Measurements from ENCODE around the gene KLHL25.
"Not testable (repeated sequence)": the region's sequence is repeated elsewhere in the genome, so short reads cannot be mapped to it uniquely, and the experiment has no call there.

The KLHL25 gene

GRCh38 chr15:85805420-85805819 lies 10.7 kb upstream of the KLHL25 start:
- DNase-seq (ENCODE audit: low read depth), result no peak

GRCh38 chr15:85804481-85805170 lies 9.9 kb upstream of the KLHL25 start:
- TF ChIP-seq CTCF (IDR thresholded peaks at IDR 0.05; ENCODE audit: insufficient read depth, low read depth, low read length, missing control alignments), result no peak
- H3K4me3 ChIP-seq (ENCODE audit: low read length), result no peak overlapping the region
- DNase-seq (ENCODE audit: low read depth), result no peak

More at GRCh38 chr15:85805420-85805819, 10.7 kb upstream of the KLHL25 start:
- no peak overlapping the region for H3K4me3 ChIP-seq (ENCODE audit: low read length)
- TF ChIP-seq CTCF (IDR thresholded peaks at IDR 0.05; ENCODE audit: insufficient read depth, low read depth, low read length, missing control alignments), result no peak

GRCh38 chr15:85802617-85803016 lies 7.9 kb upstream of the KLHL25 start:
- H3K4me3 ChIP-seq (ENCODE audit: low read length); DNase-seq (ENCODE audit: low read depth): not testable (repeated sequence)

GRCh38 chr15:85800478-85801123 lies 5.9 kb upstream of the KLHL25 start:
- DNase-seq (ENCODE audit: low read depth), result peak; percentile 77
- peak; percentile 59 for TF ChIP-seq CTCF (IDR thresholded peaks at IDR 0.05; ENCODE audit: insufficient read depth, low read depth, low read length, missing control alignments)

GRCh38 chr15:85796371-85796770 lies 1.6 kb upstream of the KLHL25 start:
- DNase-seq (ENCODE audit: low read depth); H3K4me3 ChIP-seq (ENCODE audit: low read length): not testable (repeated sequence)

More at GRCh38 chr15:85800478-85801123, 5.9 kb upstream of the KLHL25 start:
- no peak overlapping the region for H3K4me3 ChIP-seq (ENCODE audit: low read length)

GRCh38 chr15:85795337-85796305 lies 896 bp upstream of the KLHL25 start:
- TF ChIP-seq CTCF (IDR thresholded peaks at IDR 0.05; ENCODE audit: insufficient read depth, low read depth, low read length, missing control alignments), result no peak
- peak overlapping the region; percentile 38 for H3K4me3 ChIP-seq (ENCODE audit: low read length)
- no peak for DNase-seq (ENCODE audit: low read depth)

- peak overlapping the region; percentile 66 for H3K4me3 ChIP-seq (ENCODE audit: low read length)
- TF ChIP-seq CTCF (IDR thresholded peaks at IDR 0.05; ENCODE audit: insufficient read depth, low read depth, low read length, missing control alignments), result no peak
- DNase-seq (ENCODE audit: low read depth), result peak; percentile 27
Observed at GRCh38 chr15:85793641-85794597, 806 bp downstream of the KLHL25 start.
